B cell (primary cell): ENCODE results near the gene CNGA3. TPM values are rescaled to one million over a fixed set of nuclear protein-coding genes. Genes with fewer than 3 reads are reported as not detected.

Source experiments
- ATAC-seq: fragments of 200-7000 bp; cut with Tn5 transposase; one replicate; pipeline ENCODE4 v1.10.0; 2021; ENCODE audit warnings: low read depth, mild to moderate bottlenecking, moderate number of reproducible peaks, moderate library complexity
- CTCF ChIA-PET: fragments of 350-600 bp; sonication (Branson Sonifier 250); formaldehyde crosslinking; loops from one replicate; lab custom pipeline; 2021; ENCODE audit warnings: antibody characterized with exemption, inconsistent platforms; lab: Charles Lee
- POLR2A ChIA-PET: fragments of 350-600 bp; sonication (Branson Sonifier 250); formaldehyde crosslinking; loops from one replicate; lab custom pipeline; 2021; ENCODE audit warnings: antibody characterized with exemption; lab: Charles Lee
- DNase-seq: peaks from one replicate; pipeline ENCODE4 v3.0.0; 2013
- H2AFZ ChIP-seq: 2 replicates; pipeline ENCODE4 v1.6.1; 2012; ENCODE audit warnings: mild to moderate bottlenecking, low read depth, low read length; ENCODE audit not compliant: insufficient read depth, poor library complexity, severe bottlenecking
- H3K27ac ChIP-seq, 2 donors: 1 replicate in 1 of 2; 2 replicates in 1 of 2; pipeline ENCODE4 v1.5.1; 2012 to 2013; ENCODE audit warnings: low read length in 2 of 2, mild to moderate bottlenecking in 2 of 2, moderate library complexity in 1 of 2
- H3K27me3 ChIP-seq, 4 experiments: fragments of 200-600 bp in 1 of 4; sonication (generic) in 1 of 4; replicated peaks in 1 of 4; 1 replicate in 2 of 4; 2 replicates in 2 of 4; pipeline versions ENCODE4 v1.6.1 to v1.7.0; 2013 to 2016; ENCODE audit warnings: low read length in 3 of 4, mild to moderate bottlenecking in 2 of 4, mixed read lengths in 1 of 4, moderate library complexity in 1 of 4; ENCODE audit not compliant: insufficient read depth in 4 of 4, control insufficient read depth in 3 of 4; ENCODE audit errors: control extremely low read depth in 1 of 4
- H3K36me3 ChIP-seq, 2 experiments: replicated peaks in 1 of 2; 1 replicate in 1 of 2; 2 replicates in 1 of 2; pipeline versions ENCODE4 v1.6.1 to v1.7.1; 2013; ENCODE audit warnings: low read length in 1 of 2; ENCODE audit not compliant: insufficient read depth in 2 of 2, control insufficient read depth in 1 of 2; ENCODE audit errors: control extremely low read depth in 1 of 2, extremely low read depth in 1 of 2
- H3K4me1 ChIP-seq, 2 donors: fragments of 200-600 bp in 1 of 2; sonication (generic) in 1 of 2; 1 replicate in 1 of 2; 2 replicates in 1 of 2; pipeline versions ENCODE4 v1.5.1 to v1.6.1; 2013 to 2017; ENCODE audit warnings: low read length in 2 of 2; ENCODE audit not compliant: control insufficient read depth in 2 of 2, insufficient read depth in 2 of 2
- H3K4me2 ChIP-seq: replicated peaks from 2 replicates; pipeline ENCODE3; 2012; ENCODE audit warnings: mild to moderate bottlenecking, low read depth, low read length; ENCODE audit not compliant: poor library complexity, severe bottlenecking
- H3K4me3 ChIP-seq, 5 experiments: fragments of 200-600 bp in 1 of 5; sonication (generic) in 1 of 5; 1 replicate in 3 of 5; 2 replicates in 2 of 5; pipeline versions ENCODE4 v1.5.1 to v1.7.0; 2011 to 2016; ENCODE audit warnings: low read length in 4 of 5, mild to moderate bottlenecking in 4 of 5, low read depth in 2 of 5, control low read depth in 1 of 5, moderate library complexity in 1 of 5; ENCODE audit not compliant: insufficient read depth in 1 of 5; ENCODE audit errors: control extremely low read depth in 1 of 5, extremely low read depth in 1 of 5
- H3K79me2 ChIP-seq: fragments of 200-600 bp; sonication (generic); one replicate; pipeline ENCODE4 v1.6.0; 2016; ENCODE audit warnings: low read length; ENCODE audit not compliant: control insufficient read depth, insufficient read depth
- H3K9ac ChIP-seq: fragments of 200-600 bp; sonication (generic); 2 replicates; pipeline ENCODE4 v1.6.1; 2017; ENCODE audit warnings: mild to moderate bottlenecking, low read length, moderate library complexity
- H3K9me3 ChIP-seq, 3 donors: one replicate each; pipeline versions ENCODE4 v1.6.1 to v1.7.1; 2013; ENCODE audit warnings: low read length in 2 of 3; ENCODE audit not compliant: control insufficient read depth in 2 of 3, insufficient read depth in 1 of 3; ENCODE audit errors: control extremely low read depth in 1 of 3
- H4K20me1 ChIP-seq: 2 replicates; pipeline ENCODE4 v1.6.0; 2012; ENCODE audit warnings: mild to moderate bottlenecking, low read length; ENCODE audit not compliant: insufficient read depth, control insufficient read depth, poor library complexity, severe bottlenecking
- H3K27ac Mint-ChIP-seq: one replicate; pipeline ENCODE4 v1.8.0; 2021; ENCODE audit warnings: mixed read lengths
- H3K27me3 Mint-ChIP-seq: one replicate; pipeline ENCODE4 v1.8.0; 2021; ENCODE audit warnings: mixed read lengths
- H3K4me1 Mint-ChIP-seq: one replicate; pipeline ENCODE4 v1.8.0; 2021; ENCODE audit warnings: mixed read lengths
- H3K4me3 Mint-ChIP-seq: one replicate; pipeline ENCODE4 v1.8.0; 2021; ENCODE audit warnings: mixed read lengths
- H3K9me3 Mint-ChIP-seq: one replicate; pipeline ENCODE4 v1.8.0; 2022; ENCODE audit warnings: mixed read lengths; ENCODE audit not compliant: insufficient read depth
- EZH2 ChIP-seq: IDR thresholded peaks from 2 replicates; pipeline ENCODE4 v1.6.1; 2012; ENCODE audit warnings: borderline replicate concordance, low read depth, mild to moderate bottlenecking, moderate library complexity, low read length; ENCODE audit not compliant: insufficient read depth, poor library complexity, severe bottlenecking
- WGBS: methylation state at CpG from one replicate; pipeline ENCODE4 v1.1.5; 2013; ENCODE audit warnings: missing lambda C conversion rate; ENCODE audit not compliant: insufficient coverage; 5-methylcytosine and 5-hydroxymethylcytosine counted together
- intact Hi-C: fragments of 100-400 bp; cut with micrococcal nuclease; formaldehyde crosslinking; loops from one replicate; pipeline ENCODE4 v1.10.0; 2022
- polyA plus RNA-seq: library from polyadenylated mRNA; depleted of rRNA; stranded (reverse); fragments of >200 nt; gene quantifications from 2 replicates; pipeline ENCODE4 v1.2.3, GENCODE V29; 2012
- total RNA-seq, 2 donors: library from RNA; stranded (reverse); fragments of 120-200 nt in 1 of 2; gene quantifications; 1 replicate in 1 of 2; 2 replicates in 1 of 2; pipeline versions ENCODE4 v1.2.3 to v1.2.4, GENCODE V29; 2013 to 2022
- TF ChIP-seq, protein P1 (sequence below): fragments of 200-600 bp; IDR thresholded peaks from one replicate; pipeline ENCODE4 v1.8.0; 2022; ENCODE audit warnings: antibody characterized with exemption, mild to moderate bottlenecking

CNGA3 gene
- total and polyA plus RNA-seq, 2 donors (not counting 1 experiment from before 2014, with no cell fraction given) = not detected

DNA sequence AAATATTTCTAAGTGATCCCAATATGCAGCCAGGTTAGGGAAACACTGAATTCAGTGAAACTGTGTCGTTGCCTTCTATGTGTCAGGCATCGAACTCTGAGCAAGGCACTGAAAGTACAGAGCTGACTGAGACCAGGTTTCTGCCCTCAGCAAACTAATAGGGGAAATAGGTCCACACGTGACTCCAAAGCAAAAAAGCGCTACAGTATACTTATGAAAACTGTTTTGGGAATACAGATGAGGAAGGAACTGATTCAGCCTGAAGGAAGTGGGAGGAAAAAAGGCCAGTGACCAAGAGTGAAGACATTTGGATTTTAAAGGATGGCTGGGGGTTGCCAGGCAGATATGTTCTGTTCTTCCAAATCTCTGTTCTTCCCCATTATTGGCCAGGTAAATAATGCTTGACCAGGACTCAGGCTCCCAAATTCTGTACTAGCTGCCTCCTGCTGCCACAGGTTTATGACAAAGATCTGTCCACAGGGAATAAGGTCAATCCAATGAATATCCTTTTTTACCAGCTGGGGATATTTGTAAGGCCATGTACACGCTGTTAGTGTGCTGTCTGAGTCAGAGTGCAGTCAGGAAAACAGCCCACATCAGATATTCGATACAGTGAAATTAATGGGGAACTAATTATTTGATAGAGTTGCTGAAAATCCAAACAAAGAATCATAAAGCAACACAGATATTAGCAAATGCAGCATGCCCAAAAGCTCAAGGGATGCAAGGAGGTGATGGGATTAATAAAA, 73.9 kb downstream of the CNGA3 start:
- H3K4me2 ChIP-seq = no peak overlapping the region

DNA sequence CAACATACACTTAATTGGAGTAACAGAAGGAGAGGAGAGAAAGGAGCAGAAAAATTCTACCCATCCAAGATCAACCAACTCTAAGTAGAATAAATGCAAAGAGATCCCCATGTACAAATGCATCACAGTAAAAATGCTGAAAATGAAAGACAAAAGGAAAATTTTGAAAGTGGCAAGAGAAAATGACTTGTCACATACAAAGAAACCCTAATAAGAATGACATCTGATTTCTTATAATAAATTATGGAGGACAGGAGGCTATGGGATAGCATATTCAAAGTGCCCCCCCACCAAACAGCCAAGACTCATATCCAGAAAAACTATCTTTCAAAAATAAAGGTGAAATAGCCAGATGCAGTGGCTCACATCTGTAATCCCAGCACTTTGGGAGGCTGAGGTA, 76.2 kb downstream of the CNGA3 start:
- H4K20me1 ChIP-seq = no peaks in the 10 kb centered on the region
- peaks cover 12% of the 10 kb centered on the region for H3K9me3 Mint-ChIP-seq
- no peak overlapping the region for H3K9ac ChIP-seq
- H3K4me3 ChIP-seq = no peak overlapping the region
- DNase-seq (no peak), ATAC-seq (no peak)
- H3K27ac Mint-ChIP-seq = no peak overlapping the region
- peaks cover 0 to 4% (median 0%) of the 10 kb centered on the region in 4 experiments for H3K27me3 ChIP-seq
- no peaks in the 10 kb centered on the region for H3K4me1 Mint-ChIP-seq
- CTCF ChIA-PET = no interaction called here
- H3K27ac ChIP-seq = no peak overlapping the region
- intact Hi-C loops = no loop called here
- peaks cover 22% of the 10 kb centered on the region for H3K27me3 Mint-ChIP-seq
- H3K79me2 ChIP-seq = no peaks in the 10 kb centered on the region
- H3K4me3 Mint-ChIP-seq = no peak overlapping the region
- no peaks in the 10 kb centered on the region for H3K4me1 ChIP-seq
- H2AFZ ChIP-seq = no peak overlapping the region
- TF ChIP-seq, protein P1, sequence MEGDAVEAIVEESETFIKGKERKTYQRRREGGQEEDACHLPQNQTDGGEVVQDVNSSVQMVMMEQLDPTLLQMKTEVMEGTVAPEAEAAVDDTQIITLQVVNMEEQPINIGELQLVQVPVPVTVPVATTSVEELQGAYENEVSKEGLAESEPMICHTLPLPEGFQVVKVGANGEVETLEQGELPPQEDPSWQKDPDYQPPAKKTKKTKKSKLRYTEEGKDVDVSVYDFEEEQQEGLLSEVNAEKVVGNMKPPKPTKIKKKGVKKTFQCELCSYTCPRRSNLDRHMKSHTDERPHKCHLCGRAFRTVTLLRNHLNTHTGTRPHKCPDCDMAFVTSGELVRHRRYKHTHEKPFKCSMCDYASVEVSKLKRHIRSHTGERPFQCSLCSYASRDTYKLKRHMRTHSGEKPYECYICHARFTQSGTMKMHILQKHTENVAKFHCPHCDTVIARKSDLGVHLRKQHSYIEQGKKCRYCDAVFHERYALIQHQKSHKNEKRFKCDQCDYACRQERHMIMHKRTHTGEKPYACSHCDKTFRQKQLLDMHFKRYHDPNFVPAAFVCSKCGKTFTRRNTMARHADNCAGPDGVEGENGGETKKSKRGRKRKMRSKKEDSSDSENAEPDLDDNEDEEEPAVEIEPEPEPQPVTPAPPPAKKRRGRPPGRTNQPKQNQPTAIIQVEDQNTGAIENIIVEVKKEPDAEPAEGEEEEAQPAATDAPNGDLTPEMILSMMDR = no peak
- TF ChIP-seq EZH2 = no peak
- peaks cover 3 to 7% (median 5%) of the 10 kb centered on the region in 3 donors for H3K9me3 ChIP-seq
- no peak overlapping the region for H3K4me2 ChIP-seq
- H3K36me3 ChIP-seq = no peaks in the 10 kb centered on the region
- POLR2A ChIA-PET = no interaction called here

More for the DNA sequence above, 73.9 kb downstream of the CNGA3 start:
- H3K4me1 ChIP-seq = no peaks in the 10 kb centered on the region
- H2AFZ ChIP-seq = no peak overlapping the region
- H3K36me3 ChIP-seq = no peaks in the 10 kb centered on the region
- Mint-ChIP-seq H3K9me3 (peaks cover 12% of the 10 kb centered on the region), H3K4me3 (no peak overlapping the region), H3K4me1 (no peaks in the 10 kb centered on the region), H3K27me3 (peaks cover 23% of the 10 kb centered on the region), H3K27ac (no peak overlapping the region)
- intact Hi-C loops = no loop called here
- no peak for TF ChIP-seq EZH2
- TF ChIP-seq, protein P1 = no peak
- peaks cover 3 to 7% (median 5%) of the 10 kb centered on the region in 3 donors for H3K9me3 ChIP-seq
- no peak overlapping the region for H3K4me3 ChIP-seq
- H3K9ac ChIP-seq = no peak overlapping the region
- CTCF ChIA-PET = no interaction called here
- H4K20me1 ChIP-seq = no peaks in the 10 kb centered on the region
- H3K27me3 ChIP-seq = peaks cover 0 to 4% (median 0%) of the 10 kb centered on the region in 4 experiments
- H3K27ac ChIP-seq = no peak overlapping the region
- POLR2A ChIA-PET = no interaction called here
- H3K79me2 ChIP-seq = no peaks in the 10 kb centered on the region
- ATAC-seq (no peak), DNase-seq (no peak)
- 95% methylated on average over 4 of the region's 6 CpGs for WGBS
